Natural killer cell (primary cell): ENCODE data around the gene ALOX5. TPM values are rescaled to one million over a fixed set of nuclear protein-coding genes. Genes with fewer than 3 reads are reported as not detected.
"Not testable (repeated sequence)": the region's sequence is repeated elsewhere in the genome, so short reads cannot be mapped to it uniquely, and the experiment has no call there.

ENCODE experiments used
- ATAC-seq, 3 donors: fragments of 150-1000 bp in 2 of 3; fragments of 200-7000 bp in 1 of 3; cut with Tn5 transposase; 1 replicate in 1 of 3; 2 replicates in 2 of 3; pipeline ENCODE4 v1.10.0; 2021; ENCODE audit warnings: mild to moderate bottlenecking in 2 of 3, moderate library complexity in 2 of 3
- DNase-seq, 2 donors: peaks; one replicate each; pipeline versions ENCODE4 v3.0.0 to v3.0.0-alpha.2; 2013 to 2021; ENCODE audit warnings: mixed read lengths in 1 of 2
- H3K27ac ChIP-seq: one replicate; pipeline ENCODE4 v1.5.1; 2013; ENCODE audit warnings: mild to moderate bottlenecking, low read length
- H3K27me3 ChIP-seq: one replicate; pipeline ENCODE4 v1.6.1; 2013; ENCODE audit warnings: low read length; ENCODE audit not compliant: control insufficient read depth, insufficient read depth
- H3K36me3 ChIP-seq: one replicate; pipeline ENCODE4 v1.6.1; 2013; ENCODE audit warnings: low read length; ENCODE audit not compliant: control insufficient read depth, insufficient read depth
- H3K4me1 ChIP-seq: one replicate; pipeline ENCODE4 v1.6.1; 2013; ENCODE audit warnings: low read length; ENCODE audit not compliant: control insufficient read depth, insufficient read depth
- H3K4me3 ChIP-seq: one replicate; pipeline ENCODE4 v1.5.1; 2013; ENCODE audit warnings: low read length
- H3K9me3 ChIP-seq: one replicate; pipeline ENCODE4 v1.6.1; 2013; ENCODE audit warnings: low read length; ENCODE audit not compliant: control insufficient read depth, insufficient read depth
- H3K27ac Mint-ChIP-seq, 2 donors: one replicate each; pipeline ENCODE4 v1.8.0; 2022; ENCODE audit warnings: mild to moderate bottlenecking in 2 of 2, mixed read lengths in 2 of 2, moderate library complexity in 1 of 2
- H3K27me3 Mint-ChIP-seq, 2 donors: one replicate each; pipeline ENCODE4 v1.8.0; 2022; ENCODE audit warnings: low read depth in 2 of 2, mixed read lengths in 2 of 2
- H3K36me3 Mint-ChIP-seq: one replicate; pipeline ENCODE4 v1.8.0; 2022; ENCODE audit warnings: mixed read lengths
- H3K4me1 Mint-ChIP-seq, 2 donors: one replicate each; pipeline ENCODE4 v1.8.0; 2022; ENCODE audit warnings: mixed read lengths in 2 of 2
- H3K4me3 Mint-ChIP-seq: one replicate; pipeline ENCODE4 v1.8.0; 2022; ENCODE audit warnings: mild to moderate bottlenecking, moderate library complexity, mixed read lengths
- H3K9me3 Mint-ChIP-seq, 2 donors: one replicate each; pipeline ENCODE4 v1.8.0; 2022; ENCODE audit warnings: mixed read lengths in 2 of 2
- CTCF ChIP-seq: fragments of 200-600 bp; IDR thresholded peaks from one replicate; pipeline ENCODE4 v1.8.0; 2022; ENCODE audit warnings: antibody characterized with exemption
- WGBS: methylation state at CpG from one replicate; pipeline ENCODE4 v1.1.7; 2013; ENCODE audit warnings: missing lambda C conversion rate; ENCODE audit not compliant: insufficient coverage; 5-methylcytosine and 5-hydroxymethylcytosine counted together
- intact Hi-C: fragments of 100-400 bp; cut with micrococcal nuclease; formaldehyde crosslinking; loops from one replicate; pipeline ENCODE4 v1.14.2; 2022
- total RNA-seq, 4 donors: library from RNA; stranded (reverse); fragments of 120-200 nt in 1 of 4; gene quantifications; one replicate each; pipeline versions ENCODE4 v1.2.3 to v1.2.4, GENCODE V29; 2013 to 2022

Gene ALOX5
- total RNA-seq, 3 donors from 2014 or later (not counting 1 experiment from before 2014, with no cell fraction given) = 8.6 to 93.5 (median 12.4) TPM

- intact Hi-C loops = no loop called here
- no peaks in the 10 kb centered on the region for H3K36me3 Mint-ChIP-seq
- H3K9me3 ChIP-seq = no peaks in the 10 kb centered on the region
- no peak for TF ChIP-seq CTCF
- no peak for DNase-seq
- no peaks in the 10 kb centered on the region for H3K4me1 Mint-ChIP-seq
- no peak overlapping the region for H3K4me3 Mint-ChIP-seq
- 100% methylated on average over 5 of the region's 5 CpGs for WGBS
- no peak overlapping the region for H3K27ac Mint-ChIP-seq
- H3K27me3 ChIP-seq = no peaks in the 10 kb centered on the region
- no peak overlapping the region for H3K27ac ChIP-seq
- no peak for ATAC-seq
- H3K4me1 ChIP-seq = no peaks in the 10 kb centered on the region
- no peaks in the 10 kb centered on the region for H3K36me3 ChIP-seq
- H3K4me3 ChIP-seq = no peak overlapping the region
- no peaks in the 10 kb centered on the region for H3K9me3 Mint-ChIP-seq
- peaks cover 0 to 4% of the 10 kb centered on the region in 2 donors for H3K27me3 Mint-ChIP-seq
Measured at GRCh38 chr10:45386657-45387056, 12.6 kb downstream of the ALOX5 start.

GRCh38 chr10:45387096-45387893, 13.3 kb downstream of the ALOX5 start:
- 92% methylated on average over 8 of the region's 8 CpGs for WGBS
- no peaks in the 10 kb centered on the region for H3K9me3 Mint-ChIP-seq
- intact Hi-C loops = no loop called here

GRCh38 chr10:45389671-45390070, 15.7 kb downstream of the ALOX5 start:
- DNase-seq, H3K36me3 ChIP-seq, intact Hi-C loops, H3K9me3 Mint-ChIP-seq, H3K4me1 ChIP-seq, H3K27me3 Mint-ChIP-seq, H3K36me3 Mint-ChIP-seq, H3K27ac ChIP-seq, ATAC-seq, H3K27ac Mint-ChIP-seq, H3K4me3 Mint-ChIP-seq, H3K4me3 ChIP-seq, H3K9me3 ChIP-seq, H3K27me3 ChIP-seq, H3K4me1 Mint-ChIP-seq: not testable (repeated sequence)
- WGBS = 100% methylated on average over 1 of the region's 2 CpGs

More at GRCh38 chr10:45387096-45387893, 13.3 kb downstream of the ALOX5 start:
- H3K36me3 ChIP-seq = no peaks in the 10 kb centered on the region
- H3K36me3 Mint-ChIP-seq = no peaks in the 10 kb centered on the region
- H3K27me3 Mint-ChIP-seq = peaks cover 0 to 4% of the 10 kb centered on the region in 2 donors
- H3K27ac Mint-ChIP-seq = no peak overlapping the region
- no peak overlapping the region for H3K4me3 Mint-ChIP-seq
- no peaks in the 10 kb centered on the region for H3K9me3 ChIP-seq
- H3K4me3 ChIP-seq = no peak overlapping the region
- H3K4me1 ChIP-seq = no peaks in the 10 kb centered on the region
- H3K27me3 ChIP-seq = no peaks in the 10 kb centered on the region
- ATAC-seq = no peak
- DNase-seq = no peak
- no peaks in the 10 kb centered on the region for H3K4me1 Mint-ChIP-seq
- no peak overlapping the region for H3K27ac ChIP-seq
- TF ChIP-seq CTCF = no peak

GRCh38 chr10:45391636-45392035, 17.6 kb downstream of the ALOX5 start:
- intact Hi-C loops, ATAC-seq, H3K27ac Mint-ChIP-seq, H3K27ac ChIP-seq, H3K27me3 ChIP-seq, H3K36me3 ChIP-seq, DNase-seq, H3K4me3 ChIP-seq, H3K4me1 Mint-ChIP-seq, H3K4me3 Mint-ChIP-seq, H3K4me1 ChIP-seq, H3K9me3 Mint-ChIP-seq, H3K9me3 ChIP-seq: not testable (repeated sequence)
- Mint-ChIP-seq H3K27me3 (peaks cover 12 to 20% of the 10 kb centered on the region in 2 donors), H3K36me3 (peaks cover 11% of the 10 kb centered on the region)
- 97% methylated on average over 27 of the region's 28 CpGs for WGBS
